Mucosa of descending colon (tissue), 3 donors: ENCODE measurements around the gene C11orf42. TPM values are rescaled to one million over a fixed set of nuclear protein-coding genes. Genes with fewer than 3 reads are reported as not detected.

Source experiments
- ATAC-seq: fragments of 200-7000 bp; cut with Tn5 transposase; one replicate; pipeline ENCODE4 v1.9.1; 2020; ENCODE audit warnings: mild to moderate bottlenecking, moderate library complexity
- DNase-seq, 3 donors: peaks; one replicate each; pipeline ENCODE4 v3.0.0-alpha.2; 2020
- H3K36me3 ChIP-seq: fragments of 200-600 bp; one replicate; pipeline ENCODE4 v1.8.0; 2021; ENCODE audit warnings: low read depth, mild to moderate bottlenecking
- H3K4me1 ChIP-seq: fragments of 200-600 bp; one replicate; pipeline ENCODE4 v1.8.0; 2021; ENCODE audit warnings: low read depth, mild to moderate bottlenecking
- H3K4me3 ChIP-seq: fragments of 200-600 bp; one replicate; pipeline ENCODE4 v1.8.0; 2021; ENCODE audit warnings: mild to moderate bottlenecking
- H3K9me3 ChIP-seq: fragments of 200-600 bp; one replicate; pipeline ENCODE4 v1.8.0; 2021; ENCODE audit warnings: mild to moderate bottlenecking
- intact Hi-C, 2 donors: fragments of 100-400 bp; cut with DNase I in 1 of 2; cut with micrococcal nuclease in 1 of 2; formaldehyde crosslinking; loops; one replicate each; pipeline versions ENCODE4 v1.11.0 to v1.11.1; 2022; cut with DNase I, micrococcal nuclease
- total RNA-seq, 3 donors: library from RNA; stranded (reverse); fragmentation: NEBNext Ultra II Directional in 2 of 3; extraction: Animal tissue kit (Norgen Biotek cat#: 25700) in 2 of 3; gene quantifications; one replicate each; pipeline versions ENCODE4 v1.2.1 to v1.2.4, GENCODE V29; 2021 to 2023
- TF ChIP-seq, protein P1 (sequence below): fragments of 200-600 bp; IDR thresholded peaks from one replicate; pipeline ENCODE4 v1.8.0; 2022; ENCODE audit warnings: antibody characterized with exemption, mild to moderate bottlenecking
- donor health status: DM: no; HTN: no; CAD: no; lungs with moderate emphysema.
- donor health status: DM: no; HTN: no; CAD: no.
- donor health status: DM: no; HTN: yes; CAD: no.

C11orf42 gene
- total RNA-seq, 3 donors from 2014 or later, result not detected

DNA sequence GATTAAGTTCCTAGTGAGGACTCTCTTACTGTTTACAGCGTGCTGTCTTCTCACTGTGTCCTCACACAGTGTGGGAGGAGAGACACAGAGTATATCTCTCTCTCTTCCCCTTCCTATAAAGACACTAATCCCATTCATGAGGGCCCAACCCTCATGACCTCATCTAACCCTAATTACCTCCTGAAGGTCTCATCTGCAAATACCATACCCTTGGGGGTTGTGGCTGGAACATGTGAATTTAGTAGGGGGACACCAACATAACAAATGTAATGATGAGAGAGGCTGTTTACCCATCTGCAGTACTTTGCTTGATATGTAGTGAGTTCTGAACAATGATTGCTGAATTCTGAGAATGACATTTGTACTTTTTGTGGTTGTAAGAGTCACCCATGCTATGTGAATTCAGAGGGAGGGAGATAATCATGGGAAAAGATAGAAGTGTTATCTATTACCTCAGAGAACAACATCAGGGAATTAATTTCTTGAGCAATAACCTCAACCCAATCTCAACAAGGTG is 11.2 kb upstream of the C11orf42 start:
- no peaks in the 10 kb centered on the region for H3K9me3 ChIP-seq
- no peaks in the 10 kb centered on the region for H3K4me1 ChIP-seq
- TF ChIP-seq, protein P1, sequence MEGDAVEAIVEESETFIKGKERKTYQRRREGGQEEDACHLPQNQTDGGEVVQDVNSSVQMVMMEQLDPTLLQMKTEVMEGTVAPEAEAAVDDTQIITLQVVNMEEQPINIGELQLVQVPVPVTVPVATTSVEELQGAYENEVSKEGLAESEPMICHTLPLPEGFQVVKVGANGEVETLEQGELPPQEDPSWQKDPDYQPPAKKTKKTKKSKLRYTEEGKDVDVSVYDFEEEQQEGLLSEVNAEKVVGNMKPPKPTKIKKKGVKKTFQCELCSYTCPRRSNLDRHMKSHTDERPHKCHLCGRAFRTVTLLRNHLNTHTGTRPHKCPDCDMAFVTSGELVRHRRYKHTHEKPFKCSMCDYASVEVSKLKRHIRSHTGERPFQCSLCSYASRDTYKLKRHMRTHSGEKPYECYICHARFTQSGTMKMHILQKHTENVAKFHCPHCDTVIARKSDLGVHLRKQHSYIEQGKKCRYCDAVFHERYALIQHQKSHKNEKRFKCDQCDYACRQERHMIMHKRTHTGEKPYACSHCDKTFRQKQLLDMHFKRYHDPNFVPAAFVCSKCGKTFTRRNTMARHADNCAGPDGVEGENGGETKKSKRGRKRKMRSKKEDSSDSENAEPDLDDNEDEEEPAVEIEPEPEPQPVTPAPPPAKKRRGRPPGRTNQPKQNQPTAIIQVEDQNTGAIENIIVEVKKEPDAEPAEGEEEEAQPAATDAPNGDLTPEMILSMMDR, result no peak
- H3K36me3 ChIP-seq, result no peaks in the 10 kb centered on the region
- no peak overlapping the region for H3K4me3 ChIP-seq
- ATAC-seq (no peak), DNase-seq (no peak)
- intact Hi-C loops, result no loop called here

DNA sequence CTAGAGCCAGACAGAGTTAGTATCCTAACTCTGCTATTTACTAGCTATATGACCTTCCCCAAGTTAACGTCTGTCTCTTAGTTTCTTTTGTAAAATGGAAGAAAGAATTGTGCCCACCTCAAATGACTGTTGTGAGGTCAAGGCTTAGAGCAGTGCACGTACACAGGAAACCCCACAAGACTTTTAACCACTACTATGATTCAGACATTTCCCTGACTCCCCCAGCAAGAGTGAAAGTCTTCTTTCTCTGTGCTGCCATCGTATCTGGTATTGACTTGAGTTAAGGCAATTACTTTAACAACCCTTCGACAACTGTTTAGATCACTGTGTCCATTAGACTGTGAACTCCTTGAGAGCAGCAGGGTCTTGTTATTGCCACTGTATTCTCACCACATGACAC is 9.0 kb upstream of the C11orf42 start:
- no peak for DNase-seq
- TF ChIP-seq, protein P1, result no peak
- Histone ChIP-seq H3K9me3 (no peaks in the 10 kb centered on the region), H3K4me3 (no peak overlapping the region), H3K4me1 (no peaks in the 10 kb centered on the region), H3K36me3 (no peaks in the 10 kb centered on the region)
- intact Hi-C loops, result no loop called here
- ATAC-seq, result no peak

DNA sequence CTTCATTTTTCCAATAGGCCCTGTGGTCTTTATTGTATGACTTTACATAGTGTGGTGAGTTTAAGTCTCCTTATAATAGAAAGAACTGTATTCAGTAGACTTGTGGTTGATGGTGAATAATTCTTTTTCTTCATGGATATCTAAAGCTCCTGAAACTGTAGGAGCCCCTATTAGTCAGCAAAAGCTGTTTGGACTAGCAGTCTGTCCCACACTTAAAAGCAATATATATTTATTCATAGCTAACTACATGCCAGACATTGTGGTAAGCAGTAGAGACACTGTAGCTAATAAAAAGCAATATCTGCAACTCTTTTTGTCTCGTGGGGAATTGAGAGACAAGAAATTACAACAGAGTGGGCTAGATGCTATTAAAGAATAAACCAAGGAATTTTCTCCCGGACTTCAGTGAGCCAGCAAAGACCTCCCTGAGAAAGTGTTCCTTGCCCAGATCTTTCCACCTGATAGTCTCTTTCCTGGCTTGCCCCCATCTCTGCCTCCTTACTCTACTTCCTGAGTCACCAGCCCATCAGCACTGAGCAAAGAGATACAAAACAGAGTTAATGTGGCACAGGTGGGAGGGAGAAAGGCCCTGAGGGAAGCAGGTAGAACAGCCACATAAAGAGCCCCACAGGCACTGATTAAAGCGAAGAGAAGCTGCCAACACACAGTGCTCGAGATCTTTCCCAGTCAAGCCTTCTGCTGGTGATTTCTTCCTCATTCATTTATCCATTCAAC is 7.7 kb upstream of the C11orf42 start:
- Histone ChIP-seq H3K36me3 (no peaks in the 10 kb centered on the region), H3K4me3 (no peak overlapping the region), H3K4me1 (no peaks in the 10 kb centered on the region), H3K9me3 (no peaks in the 10 kb centered on the region)
- no peak for DNase-seq
- intact Hi-C loops, result no loop called here
- ATAC-seq, result no peak
- TF ChIP-seq, protein P1, result no peak

DNA sequence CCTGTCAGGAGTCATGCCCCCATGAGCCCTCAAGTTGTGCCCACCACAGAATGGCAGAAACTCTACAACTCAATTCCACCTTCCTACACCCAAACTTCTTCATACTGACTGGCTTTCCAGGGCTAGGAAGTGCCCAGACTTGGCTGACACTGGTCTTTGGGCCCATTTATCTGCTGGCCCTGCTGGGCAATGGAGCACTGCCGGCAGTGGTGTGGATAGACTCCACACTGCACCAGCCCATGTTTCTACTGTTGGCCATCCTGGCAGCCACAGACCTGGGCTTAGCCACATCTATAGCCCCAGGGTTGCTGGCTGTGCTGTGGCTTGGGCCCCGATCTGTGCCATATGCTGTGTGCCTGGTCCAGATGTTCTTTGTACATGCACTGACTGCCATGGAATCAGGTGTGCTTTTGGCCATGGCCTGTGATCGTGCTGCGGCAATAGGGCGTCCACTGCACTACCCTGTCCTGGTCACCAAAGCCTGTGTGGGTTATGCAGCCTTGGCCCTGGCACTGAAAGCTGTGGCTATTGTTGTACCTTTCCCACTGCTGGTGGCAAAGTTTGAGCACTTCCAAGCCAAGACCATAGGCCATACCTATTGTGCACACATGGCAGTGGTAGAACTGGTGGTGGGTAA is 6.1 kb upstream of the C11orf42 start, which contains the start of gene OR52W1:
TSS of gene OR52W1 (plus strand) at position 51 of the 637 bp plus-strand sequence. CDS start at position 51, 0 bp downstream.
- intact Hi-C loops, result no loop called here
- Histone ChIP-seq H3K4me1 (no peaks in the 10 kb centered on the region), H3K36me3 (no peaks in the 10 kb centered on the region), H3K4me3 (no peak within 1 kb of the TSS), H3K9me3 (no peaks in the 10 kb centered on the region)
- no peak for ATAC-seq
- TF ChIP-seq, protein P1, result no peak
- no peak for DNase-seq

DNA sequence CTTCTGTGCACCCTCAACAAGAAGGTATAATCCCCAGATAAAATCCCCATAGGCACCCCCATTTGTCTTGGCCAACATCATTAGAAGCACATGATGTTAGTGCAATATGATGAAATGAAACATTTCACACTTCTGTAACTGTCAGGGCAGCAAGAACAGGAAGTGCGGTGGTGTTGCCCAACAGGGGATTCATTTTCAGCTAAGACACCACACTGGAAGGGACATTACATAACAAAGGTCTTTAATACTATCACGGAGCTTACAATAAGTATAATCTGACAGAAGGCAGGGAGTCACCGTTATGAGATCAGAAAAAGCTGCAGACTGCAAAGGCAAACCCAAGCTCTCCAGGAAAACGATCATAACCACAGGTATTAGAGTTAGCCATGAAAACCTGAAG is 4.4 kb upstream of the C11orf42 start:
- DNase-seq, result peak in 1 of 3 donors; percentile 39
- Histone ChIP-seq H3K4me3 (no peak overlapping the region), H3K4me1 (no peaks in the 10 kb centered on the region), H3K9me3 (no peaks in the 10 kb centered on the region), H3K36me3 (no peaks in the 10 kb centered on the region)
- ATAC-seq, result peak; percentile 30
- TF ChIP-seq, protein P1, result no peak
- intact Hi-C loops, result no loop called here
